Stimulated activated CD8-positive, alpha-beta memory T cell treated with anti-CD3 and anti-CD28 coated beads, Interleukin-15, amount 100 ng/mL, for 24 hours (primary cell): ENCODE data around the gene TCF7.

Experiments used
- DNase-seq: peaks from one replicate; pipeline ENCODE4 v3.0.0-alpha.2; 2020; ENCODE audit warnings: low read depth

The TCF7 gene

DNA sequence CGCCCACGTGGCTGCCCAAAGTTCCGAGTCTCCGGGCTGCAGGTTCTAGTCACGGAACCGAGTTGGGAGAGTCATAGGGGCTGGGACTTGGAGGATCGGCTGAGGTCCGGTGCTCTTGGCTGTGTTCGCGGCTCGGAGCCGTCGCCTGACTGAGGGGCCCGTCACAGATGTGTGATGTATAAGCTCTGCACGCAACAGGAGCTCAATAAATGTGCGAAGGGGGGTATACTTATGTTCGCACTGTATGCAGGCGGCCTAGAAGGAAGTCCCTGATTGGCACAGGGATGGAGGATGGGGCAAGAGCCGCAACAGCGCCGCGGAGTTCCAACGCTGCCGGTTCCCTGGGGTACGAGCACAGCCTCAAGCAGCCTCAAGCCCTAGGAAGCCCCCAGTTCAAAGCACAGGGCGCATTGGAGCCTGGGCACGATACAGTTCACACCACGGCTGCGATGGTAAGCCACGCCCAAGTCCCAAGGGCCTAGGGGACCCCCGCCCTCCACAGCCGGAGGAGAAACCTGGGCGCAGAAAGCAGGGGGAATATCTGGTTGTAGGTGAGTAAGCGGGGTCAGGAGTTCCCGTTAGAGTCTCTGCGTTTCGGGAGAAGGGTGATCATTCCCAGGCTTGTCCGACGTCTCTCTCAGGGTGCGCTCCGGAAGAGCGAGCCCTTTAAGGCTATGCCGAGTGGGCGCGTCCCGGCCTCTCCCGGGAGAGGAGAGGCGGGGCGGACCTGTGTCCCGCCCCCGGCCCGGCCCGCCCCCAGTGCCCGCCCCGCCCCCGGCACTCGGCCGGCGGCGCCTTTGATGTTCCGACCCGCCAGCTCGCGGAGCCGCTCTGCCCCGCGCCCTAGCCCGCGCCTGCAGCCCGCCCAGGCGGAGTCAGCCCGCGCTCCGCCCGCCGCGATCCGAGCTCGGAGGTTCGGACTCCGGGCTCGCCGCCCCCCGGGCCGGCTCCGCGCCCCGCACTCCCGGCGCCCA is at the start of gene TCF7:
Gene TCF7, plus strand, starts transcription at position 780 of the 974 bp plus-strand sequence. CDS start 226 bp downstream, outside the sequence.
- DNase-seq: no peak

DNA sequence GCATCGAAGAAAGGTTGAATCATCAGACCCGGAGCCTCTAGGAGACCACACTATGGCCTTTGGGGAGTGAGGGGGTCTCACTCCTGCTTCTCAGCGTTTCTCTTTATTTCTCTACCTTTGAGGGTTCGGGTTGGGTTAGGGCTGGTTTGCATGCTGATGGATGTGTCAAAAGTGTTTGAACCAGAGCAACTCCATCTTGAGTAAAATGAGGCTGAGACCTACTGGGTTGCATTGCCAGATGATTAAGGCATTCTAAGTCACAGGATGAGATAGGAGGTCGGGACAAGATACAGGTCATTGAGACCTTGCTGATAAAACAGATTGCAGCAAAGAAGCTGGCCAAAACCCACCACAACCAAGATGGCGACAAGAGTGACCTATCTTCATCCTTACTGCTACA is 44.9 kb upstream of the TCF7 start:
- DNase-seq: no peak

- no peak for DNase-seq
Observed at GRCh38 chr5:134070725-134071613, 43.5 kb upstream of the TCF7 start.

DNA sequence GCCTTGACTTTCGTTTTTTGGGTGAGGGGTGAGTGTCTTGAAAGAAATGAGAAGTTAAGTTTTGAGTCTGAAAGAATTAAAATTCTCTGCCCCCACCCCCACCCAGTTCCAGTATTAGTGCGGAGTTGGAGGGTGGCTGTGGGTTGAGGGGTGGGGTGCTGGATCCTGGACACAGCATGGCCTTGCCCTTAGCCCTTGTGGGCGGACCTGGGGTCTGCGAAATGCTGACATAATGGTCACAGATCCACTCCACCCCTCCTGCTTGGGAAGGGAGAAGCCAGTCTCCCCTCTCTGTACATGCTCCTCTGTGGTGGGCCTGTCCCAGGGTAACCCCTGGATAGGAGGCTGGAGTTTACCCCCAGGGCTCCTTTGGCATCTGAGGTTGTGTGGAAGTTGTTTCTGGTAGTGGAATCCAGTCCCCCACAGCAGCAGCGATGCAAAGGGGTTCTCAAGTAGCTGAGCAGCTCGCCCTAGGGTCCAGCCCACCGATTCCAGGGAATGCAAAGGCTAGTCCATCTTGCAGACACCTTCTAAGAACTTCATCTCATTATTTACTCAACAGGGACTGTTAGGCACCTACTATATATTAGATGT is 42.8 kb upstream of the TCF7 start:
- DNase-seq: no peak

GRCh38 chr5:134072471-134073210 is 41.8 kb upstream of the TCF7 start:
- no peak for DNase-seq

DNA sequence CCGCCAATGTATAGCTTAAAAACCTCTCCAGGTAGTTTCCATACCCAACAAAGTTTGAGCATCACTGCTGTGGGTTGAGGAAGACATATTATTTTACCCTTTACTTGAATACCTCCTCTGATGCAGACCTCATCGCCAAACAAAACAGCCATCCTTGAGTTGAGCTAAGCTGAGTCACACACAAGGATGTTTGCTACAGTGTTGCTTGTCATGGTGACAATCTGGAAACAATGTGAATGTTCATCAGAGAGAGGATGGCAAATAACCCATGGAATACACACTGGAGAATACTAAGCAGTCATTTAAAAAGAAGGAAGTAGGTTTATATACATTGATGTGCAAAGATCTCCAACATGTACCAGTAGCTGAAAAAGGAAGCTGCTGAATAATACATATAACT is 41.1 kb upstream of the TCF7 start:
- DNase-seq: no peak

GRCh38 chr5:134075102-134075501 is 39.4 kb upstream of the TCF7 start:
- DNase-seq: no peak

DNA sequence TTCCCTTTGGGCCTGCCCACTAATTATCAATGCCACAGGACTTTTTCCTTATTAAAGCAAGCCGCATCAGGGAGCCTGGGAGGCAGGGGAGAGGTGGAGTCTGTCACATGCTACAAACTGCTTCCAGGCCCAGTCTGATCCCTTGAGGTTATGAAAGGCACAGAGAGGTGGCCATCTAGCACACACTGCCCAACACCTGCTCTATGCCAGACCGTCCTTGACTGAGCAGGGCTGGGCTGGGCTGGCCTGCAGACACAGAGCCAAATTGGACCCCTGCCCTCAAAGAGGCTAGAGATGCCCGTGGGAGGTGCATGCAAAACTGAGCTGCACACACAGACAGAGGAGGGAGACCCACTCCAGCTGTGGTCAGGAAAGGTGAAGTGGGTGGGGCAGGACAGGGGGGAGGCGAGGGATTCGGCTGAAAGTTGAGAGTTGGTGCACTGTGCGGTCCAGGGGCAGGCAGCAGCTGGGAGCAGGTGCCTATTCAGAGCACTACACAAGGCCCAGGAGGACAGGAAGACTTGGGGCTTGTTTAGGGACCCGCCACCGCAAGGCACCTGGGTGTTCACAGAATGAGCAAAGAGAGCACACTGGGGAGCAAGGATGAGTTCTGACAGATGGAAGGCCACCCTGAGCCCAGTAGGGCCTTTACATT is 36.4 kb upstream of the TCF7 start:
- DNase-seq: no peak

DNA sequence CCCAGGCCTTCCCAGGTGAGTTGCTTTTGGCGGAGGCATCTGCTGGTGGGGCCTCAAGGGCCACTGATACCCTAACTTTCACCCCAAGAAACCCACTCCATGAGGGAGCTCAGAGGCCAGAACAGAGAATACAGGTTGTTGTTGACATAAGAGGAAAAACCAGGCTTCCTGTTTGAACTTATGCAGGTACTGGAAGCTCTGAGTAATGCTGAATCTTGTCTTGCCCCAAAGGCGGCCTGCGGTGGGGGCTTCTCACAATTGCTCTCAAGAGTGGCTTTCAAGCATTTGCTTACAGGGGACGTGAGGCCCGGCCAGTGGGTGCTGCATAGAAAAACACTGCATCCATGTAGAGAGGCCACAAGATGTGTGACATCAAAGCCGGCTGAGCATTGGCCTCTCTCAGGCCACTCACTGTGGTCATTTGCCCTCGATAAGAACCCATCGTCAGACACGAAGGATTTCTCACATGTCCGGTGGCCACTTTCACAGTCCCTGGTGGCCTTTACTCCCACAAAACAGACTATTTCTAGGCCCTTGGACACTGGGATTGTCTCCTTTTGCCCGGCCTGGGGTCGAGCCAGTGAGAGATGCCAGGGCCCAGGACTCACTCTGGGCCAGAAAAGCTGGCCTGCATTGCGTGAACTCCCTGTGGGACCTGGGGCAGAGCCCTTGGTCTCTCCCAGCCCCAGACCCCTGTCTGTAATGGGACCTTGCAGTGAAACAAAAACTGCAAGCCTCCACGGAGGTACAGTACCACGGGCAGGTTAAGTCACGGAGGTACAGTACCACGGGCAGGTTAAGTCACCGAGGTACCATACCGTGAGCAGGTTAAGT is 34.5 kb upstream of the TCF7 start:
- no peak for DNase-seq

- no peak for DNase-seq
Observed at GRCh38 chr5:134082264-134082992, 32.1 kb upstream of the TCF7 start.

- DNase-seq: no peak
Observed at GRCh38 chr5:134083517-134083916, 31.0 kb upstream of the TCF7 start.

- no peak for DNase-seq
Observed at GRCh38 chr5:134084022-134084565, 30.4 kb upstream of the TCF7 start.

GRCh38 chr5:134084570-134084969 is 29.9 kb upstream of the TCF7 start:
- no peak for DNase-seq

DNA sequence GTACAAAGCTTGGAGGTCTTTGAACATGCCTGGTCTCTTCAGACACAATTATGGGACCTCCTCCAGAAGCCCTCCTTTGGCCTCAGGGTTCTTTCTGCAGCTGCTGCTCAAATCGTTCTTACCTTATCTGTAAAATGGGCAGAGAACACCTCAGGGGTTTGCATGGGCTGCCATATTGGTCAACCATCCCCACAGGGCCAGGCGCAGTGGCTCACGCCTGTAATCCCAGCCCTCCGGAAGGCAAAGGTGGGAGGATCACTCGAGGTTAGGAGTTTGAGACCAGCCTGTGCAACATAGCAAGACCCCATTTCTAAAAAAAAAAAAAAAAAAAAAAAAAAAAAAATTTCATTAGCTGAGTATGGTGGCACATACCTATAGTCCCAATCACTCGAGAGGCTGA is 29.1 kb upstream of the TCF7 start:
- no peak for DNase-seq

DNA sequence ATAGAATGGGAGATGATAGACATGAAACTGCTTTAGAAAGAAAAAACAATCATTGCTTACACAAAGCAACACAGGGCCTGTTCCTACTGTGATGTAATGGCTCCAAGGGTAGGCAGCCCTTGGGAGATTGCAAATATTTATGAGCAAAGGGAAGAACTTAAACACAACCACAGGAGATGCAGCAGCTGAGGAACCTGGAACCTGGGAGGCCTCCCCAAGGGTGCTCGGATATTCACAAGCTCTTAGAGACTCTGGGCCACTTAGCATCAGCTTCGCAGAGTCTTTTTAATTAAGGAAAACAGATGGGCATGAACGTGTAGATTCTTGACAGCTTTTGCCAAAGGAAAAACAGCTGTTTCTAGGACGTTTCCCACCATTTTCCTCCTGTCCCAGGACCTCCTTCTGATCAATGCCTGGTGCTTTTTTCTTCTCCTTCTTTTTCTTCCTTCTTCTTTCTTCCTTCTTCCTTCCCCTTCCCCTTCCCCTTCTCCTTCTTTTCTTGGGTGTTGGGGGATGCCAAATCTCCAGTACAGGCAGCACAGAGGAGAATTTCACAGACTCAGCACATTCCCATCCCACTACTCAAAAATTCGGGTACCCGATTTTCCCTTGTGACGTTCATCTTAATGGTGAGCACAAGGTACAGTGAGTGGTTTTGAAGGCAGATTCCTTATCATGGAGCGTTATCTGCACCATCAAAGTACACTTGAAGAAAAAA is 28.1 kb upstream of the TCF7 start:
- DNase-seq: no peak

GRCh38 chr5:134086943-134087305 is 27.6 kb upstream of the TCF7 start:
- no peak for DNase-seq

- DNase-seq: no peak
Observed at GRCh38 chr5:134088291-134088690, 26.2 kb upstream of the TCF7 start.

- DNase-seq: no peak
Observed at GRCh38 chr5:134088994-134089560, 25.4 kb upstream of the TCF7 start.
